Lower lobe of right lung (tissue), 2 donors: Measurements from ENCODE around the gene CADM4. TPM values are rescaled to one million over a fixed set of nuclear protein-coding genes. Genes with fewer than 3 reads are reported as not detected.
"Not testable (repeated sequence)": the region's sequence is repeated elsewhere in the genome, so short reads cannot be mapped to it uniquely, and the experiment has no call there.

Experiments used
- ATAC-seq, 2 donors: fragments of 200-7000 bp; cut with Tn5 transposase; one replicate each; pipeline ENCODE4 v1.9.1; 2020 to 2022; ENCODE audit warnings: mild to moderate bottlenecking in 2 of 2, moderate library complexity in 2 of 2
- DNase-seq: peaks from one replicate; pipeline ENCODE4 v3.0.0-alpha.2; 2020
- H3K27ac ChIP-seq: fragments of 200-600 bp; one replicate; pipeline ENCODE4 v1.8.0; 2022
- H3K27me3 ChIP-seq: fragments of 200-600 bp; one replicate; pipeline ENCODE4 v1.8.0; 2022; ENCODE audit warnings: low read depth
- H3K36me3 ChIP-seq: fragments of 200-600 bp; one replicate; pipeline ENCODE4 v1.8.0; 2022; ENCODE audit warnings: mild to moderate bottlenecking
- H3K4me1 ChIP-seq: fragments of 200-600 bp; one replicate; pipeline ENCODE4 v1.8.0; 2022
- H3K4me3 ChIP-seq: fragments of 200-600 bp; one replicate; pipeline ENCODE4 v1.8.0; 2022; ENCODE audit warnings: mild to moderate bottlenecking
- H3K9me3 ChIP-seq: fragments of 200-600 bp; one replicate; pipeline ENCODE4 v1.8.0; 2022
- CTCF ChIP-seq: fragments of 200-600 bp; IDR thresholded peaks from one replicate; pipeline ENCODE4 v1.8.0; 2022; ENCODE audit warnings: antibody characterized with exemption, mild to moderate bottlenecking
- intact Hi-C: fragments of 100-400 bp; cut with DNase I; formaldehyde crosslinking; loops from one replicate; pipeline ENCODE4 v1.11.0; 2022
- total RNA-seq: library from RNA; stranded (reverse); fragmentation: NEBNext Ultra II Directional; extraction: Animal tissue kit (Norgen Biotek cat#: 25700); gene quantifications from one replicate; pipeline ENCODE4 v1.2.1, GENCODE V29; 2021
- donor health status: DM: no; HTN: yes; CAD: no; lungs with severe emphysema.

CADM4 gene
- total RNA-seq, 1 donor from 2014 or later, result 8.1 TPM

- Histone ChIP-seq H3K4me1 (no peaks in the 10 kb centered on the region), H3K9me3 (no peaks in the 10 kb centered on the region), H3K27ac (no peak overlapping the region), H3K27me3 (no peaks in the 10 kb centered on the region), H3K36me3 (peaks cover 22% of the 10 kb centered on the region), H3K4me3 (no peak overlapping the region)
- TF ChIP-seq CTCF, result no peak
- ATAC-seq (no peak), DNase-seq (no peak)
- intact Hi-C loops, result no loop called here
These were observed 29.8 kb downstream of the CADM4 start for GRCh38 chr19:43609872-43610271.

GRCh38 chr19:43607238-43608205 lies 32.1 kb downstream of the CADM4 start:
- Histone ChIP-seq H3K4me1 (no peaks in the 10 kb centered on the region), H3K4me3 (no peak overlapping the region), H3K36me3 (peaks cover 14% of the 10 kb centered on the region), H3K9me3 (no peaks in the 10 kb centered on the region), H3K27ac (no peak overlapping the region), H3K27me3 (no peaks in the 10 kb centered on the region)
- no peak for TF ChIP-seq CTCF
- ATAC-seq, result no peak
- DNase-seq, result no peak
- intact Hi-C loops, result no loop called here

GRCh38 chr19:43606569-43607229 lies 33.0 kb downstream of the CADM4 start:
- Histone ChIP-seq H3K4me1 (no peaks in the 10 kb centered on the region), H3K4me3 (no peak overlapping the region), H3K36me3 (peaks cover 9% of the 10 kb centered on the region), H3K9me3 (no peaks in the 10 kb centered on the region), H3K27ac (no peak overlapping the region), H3K27me3 (no peaks in the 10 kb centered on the region)
- TF ChIP-seq CTCF, result no peak
- DNase-seq (no peak), ATAC-seq (no peak)
- intact Hi-C loops, result no loop called here

- Histone ChIP-seq H3K27ac (no peak overlapping the region), H3K4me1 (no peaks in the 10 kb centered on the region), H3K4me3 (no peak overlapping the region), H3K36me3 (peaks cover 13% of the 10 kb centered on the region), H3K27me3 (no peaks in the 10 kb centered on the region), H3K9me3 (no peaks in the 10 kb centered on the region)
- intact Hi-C loops, result no loop called here
- ATAC-seq (no peak), DNase-seq (no peak)
- no peak for TF ChIP-seq CTCF
These were observed 33.6 kb downstream of the CADM4 start for GRCh38 chr19:43605875-43606568.

- H3K9me3 ChIP-seq, H3K4me3 ChIP-seq, DNase-seq, intact Hi-C loops, ATAC-seq, H3K27me3 ChIP-seq, H3K27ac ChIP-seq: not testable (repeated sequence)
- Histone ChIP-seq H3K36me3 (peaks cover 34% of the 10 kb centered on the region), H3K4me1 (peaks cover 21% of the 10 kb centered on the region)
These were observed 39.3 kb downstream of the CADM4 start for GRCh38 chr19:43600326-43600725.
